IMR-90 (cell line): ENCODE measurements around the gene FNDC3B. TPM values are rescaled to one million over a fixed set of nuclear protein-coding genes. Genes with fewer than 3 reads are reported as not detected.

Experiments used
- ATAC-seq: fragments of 200-7000 bp; cut with Tn5 transposase; 2 replicates; pipeline ENCODE4 v1.9.1; 2020; ENCODE audit warnings: low read depth, mild to moderate bottlenecking, moderate library complexity
- BruUV-seq: library from RNA; stranded (reverse); fragments of 400-500 nt; replicated peaks from 2 replicates; lab custom pipeline; 2021; lab: Mats Ljungman, UMichigan
- CTCF ChIA-PET: fragments of 300-600 bp; formaldehyde crosslinking; extraction: SDS; loops from one replicate; lab custom pipeline; 2021; ENCODE audit warnings: antibody characterized with exemption; lab: Yijun Ruan, JAX
- POLR2A ChIA-PET: fragments of 300-600 bp; sonication (Branson Sonifier 250); formaldehyde crosslinking; loops from one replicate; lab custom pipeline; 2022; ENCODE audit warnings: antibody characterized with exemption; ENCODE audit not compliant: unreplicated experiment; lab: Charles Lee
- DNase-seq: peaks from one replicate; pipeline ENCODE4 v3.0.0; 2013
- H2AFZ ChIP-seq: replicated peaks from 2 replicates; pipeline ENCODE3; 2013; ENCODE audit warnings: low read length, mild to moderate bottlenecking; ENCODE audit not compliant: poor library complexity
- H2AK5ac ChIP-seq: 2 replicates; pipeline ENCODE4 v1.6.1; 2013; ENCODE audit warnings: low read depth, low read length, inconsistent platforms
- H2AK9ac ChIP-seq: replicated peaks from 2 replicates; pipeline ENCODE3; 2013; ENCODE audit warnings: mild to moderate bottlenecking, low read depth, low read length, moderate library complexity; ENCODE audit not compliant: poor library complexity
- H2BK120ac ChIP-seq: 2 replicates; pipeline ENCODE4 v1.6.1; 2013; ENCODE audit warnings: low read depth, low read length, inconsistent platforms
- H2BK15ac ChIP-seq: 3 replicates; pipeline ENCODE4 v1.6.1; 2013; ENCODE audit warnings: low read depth, low read length, inconsistent platforms
- H2BK20ac ChIP-seq: 2 replicates; pipeline ENCODE4 v1.6.1; 2013; ENCODE audit warnings: low read depth, mild to moderate bottlenecking, inconsistent platforms, low read length, moderate library complexity
- H2BK5ac ChIP-seq: 2 replicates; pipeline ENCODE4 v1.6.1; 2013; ENCODE audit warnings: mild to moderate bottlenecking, low read depth, low read length, inconsistent platforms; ENCODE audit not compliant: poor library complexity, severe bottlenecking
- H3K14ac ChIP-seq: replicated peaks from 2 replicates; pipeline ENCODE4 v1.6.1; 2013; ENCODE audit warnings: low read depth, low read length, inconsistent platforms
- H3K18ac ChIP-seq: 2 replicates; pipeline ENCODE4 v1.6.1; 2013; ENCODE audit warnings: low read depth, low read length, control low read depth
- H3K23ac ChIP-seq: 2 replicates; pipeline ENCODE4 v1.6.1; 2013; ENCODE audit warnings: low read depth, low read length, inconsistent platforms
- H3K27ac ChIP-seq: 2 replicates; pipeline ENCODE4 v1.5.1; 2013; ENCODE audit warnings: mild to moderate bottlenecking, control low read depth, low read length; ENCODE audit not compliant: insufficient read depth
- H3K27me3 ChIP-seq: 2 replicates; pipeline ENCODE4 v1.6.1; 2013; ENCODE audit warnings: low read length; ENCODE audit not compliant: control insufficient read depth, insufficient read depth
- H3K36me3 ChIP-seq: 2 replicates; pipeline ENCODE4 v1.6.1; 2013; ENCODE audit warnings: low read length, mixed read lengths; ENCODE audit not compliant: control insufficient read depth, insufficient read depth
- H3K4ac ChIP-seq: 2 replicates; pipeline ENCODE4 v1.6.1; 2013; ENCODE audit warnings: low read depth, low read length, inconsistent platforms
- H3K4me1 ChIP-seq: 2 replicates; pipeline ENCODE4 v1.6.1; 2013; ENCODE audit warnings: low read length, mixed read lengths; ENCODE audit not compliant: control insufficient read depth, insufficient read depth
- H3K4me2 ChIP-seq: 2 replicates; pipeline ENCODE4 v1.6.1; 2013; ENCODE audit warnings: low read depth, mild to moderate bottlenecking, control low read depth, low read length, moderate library complexity
- H3K4me3 ChIP-seq: 2 replicates; pipeline ENCODE4 v1.5.1; 2013; ENCODE audit warnings: low read depth, mild to moderate bottlenecking, control low read depth, low read length, moderate library complexity; ENCODE audit not compliant: insufficient read depth
- H3K56ac ChIP-seq: 2 replicates; pipeline ENCODE4 v1.6.1; 2013; ENCODE audit warnings: low read length, inconsistent platforms; ENCODE audit not compliant: insufficient read depth; ENCODE audit errors: extremely low read depth
- H3K79me1 ChIP-seq, 2 experiments: 2 replicates each; pipeline ENCODE4 v1.6.1; 2013; ENCODE audit warnings: low read length in 2 of 2, inconsistent platforms in 1 of 2, low read depth in 1 of 2
- H3K9ac ChIP-seq: 2 replicates; pipeline ENCODE4 v1.6.1; 2013; ENCODE audit warnings: low read depth, low read length, control low read depth
- H3K9me1 ChIP-seq: 2 replicates; pipeline ENCODE4 v1.6.1; 2013; ENCODE audit warnings: low read length, inconsistent platforms; ENCODE audit not compliant: insufficient read depth
- H3K9me3 ChIP-seq: 2 replicates; pipeline ENCODE4 v1.6.1; 2013; ENCODE audit warnings: low read length; ENCODE audit not compliant: control insufficient read depth, insufficient read depth
- H4K20me1 ChIP-seq: 2 replicates; pipeline ENCODE4 v1.6.1; 2013; ENCODE audit warnings: low read length, inconsistent platforms; ENCODE audit not compliant: insufficient read depth
- H4K5ac ChIP-seq: 2 replicates; pipeline ENCODE4 v1.6.1; 2013; ENCODE audit warnings: mild to moderate bottlenecking, low read depth, low read length, control low read depth
- H4K8ac ChIP-seq, 2 experiments: 2 replicates each; pipeline ENCODE4 v1.6.1; 2013; ENCODE audit warnings: low read depth in 2 of 2, low read length in 2 of 2, control low read depth in 1 of 2, inconsistent platforms in 1 of 2
- H4K91ac ChIP-seq: 2 replicates; pipeline ENCODE4 v1.6.1; 2013; ENCODE audit warnings: low read depth, low read length, inconsistent platforms; ENCODE audit not compliant: insufficient read depth
- BHLHE40 ChIP-seq: fragments of 150-350 bp; IDR thresholded peaks from 2 replicates; pipeline ENCODE4 v1.6.1; 2016; ENCODE audit warnings: mild to moderate bottlenecking, low read depth, low read length
- CEBPB ChIP-seq: IDR thresholded peaks from 2 replicates; pipeline ENCODE4 v1.6.1; 2012; ENCODE audit warnings: low read depth, low read length, improper control_type of control experiment
- CHD1 ChIP-seq: IDR thresholded peaks from 2 replicates; pipeline ENCODE4 v1.6.1; 2012; ENCODE audit warnings: low read depth, low read length, improper control_type of control experiment
- FOS ChIP-seq: fragments of 150-350 bp; IDR thresholded peaks from 2 replicates; pipeline ENCODE4 v1.6.1; 2016; ENCODE audit warnings: low read depth, low read length
- MAFK ChIP-seq: IDR thresholded peaks from 2 replicates; pipeline ENCODE4 v1.6.1; 2012; ENCODE audit warnings: low read depth, low read length, improper control_type of control experiment
- MAZ ChIP-seq: IDR thresholded peaks from 2 replicates; pipeline ENCODE4 v1.6.1; 2012; ENCODE audit warnings: low read depth, mild to moderate bottlenecking, low read length, improper control_type of control experiment, moderate library complexity, borderline replicate concordance
- MXI1 ChIP-seq: IDR thresholded peaks from 2 replicates; pipeline ENCODE4 v1.6.1; 2012; ENCODE audit warnings: low read depth, mild to moderate bottlenecking, low read length, moderate library complexity, borderline replicate concordance
- NFE2L2 ChIP-seq: fragments of 150-350 bp; IDR thresholded peaks from 2 replicates; pipeline ENCODE4 v1.6.1; 2016; ENCODE audit warnings: low read depth, mild to moderate bottlenecking, low read length
- POLR2A ChIP-seq: IDR thresholded peaks from 2 replicates; pipeline ENCODE4 v1.6.1; 2012; ENCODE audit warnings: mild to moderate bottlenecking, low read depth, low read length
- RAD21 ChIP-seq: IDR thresholded peaks from 2 replicates; pipeline ENCODE4 v1.6.1; 2012; ENCODE audit warnings: low read length, improper control_type of control experiment
- RCOR1 ChIP-seq: IDR thresholded peaks from 2 replicates; pipeline ENCODE4 v1.6.1; 2012; ENCODE audit warnings: mild to moderate bottlenecking, low read length, improper control_type of control experiment; ENCODE audit not compliant: insufficient replicate concordance
- RFX5 ChIP-seq: IDR thresholded peaks from 2 replicates; pipeline ENCODE4 v1.8.0; 2012; ENCODE audit warnings: low read depth, mild to moderate bottlenecking, low read length, moderate library complexity
- SMC3 ChIP-seq: fragments of 150-350 bp; IDR thresholded peaks from 2 replicates; pipeline ENCODE4 v1.6.1; 2016; ENCODE audit warnings: low read depth, mild to moderate bottlenecking, antibody characterized with exemption, low read length, moderate library complexity
- WGBS, 2 experiments: methylation state at CpG; one replicate each; pipeline versions ENCODE4 v1.1.5 to v1.1.7; 2013; ENCODE audit warnings: missing lambda C conversion rate in 2 of 2; ENCODE audit not compliant: insufficient read length in 1 of 2; ENCODE audit errors: extremely low coverage in 2 of 2; 5-methylcytosine and 5-hydroxymethylcytosine counted together
- dilution Hi-C: fragments of 300-500 bp; cut with HindIII; formaldehyde crosslinking; loops from one replicate; pipeline ENCODE4 v1.14.3; 2018; ENCODE audit warnings: low sequenced_read_pairs; ENCODE audit not compliant: unreplicated experiment
- in situ Hi-C: fragments of 300-500 bp; cut with MboI; formaldehyde crosslinking; loops from 3 replicates; pipeline ENCODE4 v1.14.3; 2019; ENCODE audit warnings: low sequenced_read_pairs, inconsistent platforms, mixed read lengths
- intact Hi-C: fragments of 100-400 bp; cut with micrococcal nuclease; formaldehyde crosslinking; loops from 2 replicates; pipeline ENCODE4 v1.10.0; 2022
- polyA plus RNA-seq, 3 experiments: library from polyadenylated mRNA; depleted of rRNA; stranded (reverse); fragments of >200 nt; gene quantifications; 2 replicates each; pipeline ENCODE4 v1.2.3, GENCODE V29; 2012; ENCODE audit warnings: low replicate concordance in 1 of 3
- total RNA-seq: library from RNA; depleted of rRNA; stranded (reverse); fragments of >200 nt; gene quantifications from 2 replicates; pipeline ENCODE4 v1.2.3, GENCODE V29; 2012
- TF ChIP-seq, protein P1 (sequence below): fragments of 150-350 bp; IDR thresholded peaks from 2 replicates; pipeline ENCODE4 v1.6.1; 2016; ENCODE audit warnings: low read depth, mild to moderate bottlenecking, low read length, moderate library complexity, borderline replicate concordance
- TF ChIP-seq, protein P2 (sequence below): conservative IDR thresholded peaks from 2 replicates; pipeline ENCODE4 v1.5.1; 2012; ENCODE audit warnings: mild to moderate bottlenecking, low read depth, low read length, improper control_type of control experiment
- TF ChIP-seq, protein P3 (sequence below): fragments of 150-350 bp; IDR thresholded peaks from 2 replicates; pipeline ENCODE4 v1.6.1; 2017; ENCODE audit warnings: mild to moderate bottlenecking, antibody characterized with exemption, low read length, low read depth

FNDC3B gene
- total and polyA plus RNA-seq, 2 of the 4 experiments (the other 2 are of a cell fraction) = 23.9 to 150 TPM

DNA sequence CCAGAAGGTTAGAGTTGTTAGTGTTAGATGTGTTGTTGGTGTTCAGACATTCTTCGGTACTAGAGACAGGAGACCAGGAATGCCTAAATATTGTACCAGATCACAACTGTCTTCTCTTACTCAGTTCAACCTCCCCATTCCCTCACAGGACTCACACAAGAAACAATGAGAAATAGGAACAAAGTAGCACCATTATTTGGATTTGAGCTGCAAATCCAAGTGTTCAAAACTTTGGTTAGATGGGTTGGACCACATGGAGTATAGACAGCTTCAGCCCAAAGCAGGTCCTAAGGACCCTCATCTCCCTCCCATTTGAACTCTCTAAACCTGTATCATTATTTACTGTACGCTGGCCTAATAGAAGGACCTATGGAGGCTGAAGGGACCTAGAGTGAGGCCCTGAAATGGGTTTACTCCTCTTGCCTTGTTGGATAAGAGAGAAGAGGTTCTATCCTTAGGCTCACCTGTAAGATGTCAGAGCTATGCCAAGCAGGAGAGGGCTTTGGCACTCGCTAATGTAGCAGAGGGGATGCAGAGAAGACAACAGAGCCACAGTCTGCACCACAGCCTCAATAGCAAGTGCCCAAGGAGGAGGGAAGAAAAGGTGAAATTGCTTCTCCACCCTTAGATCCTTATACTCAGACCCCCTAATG, 70.9 kb downstream of the FNDC3B start:
- no peak overlapping the region for H4K8ac ChIP-seq
- no peaks in the 10 kb centered on the region for H3K27me3 ChIP-seq
- ChIA-PET POLR2A (no interaction called here), CTCF (interaction anchor here (0.7 kb wide), 1 partner anchor 9 kb away, joined by 6 read pairs; no protein-coding TSS in a partner anchor)
- peaks cover 87% of the 10 kb centered on the region for H4K20me1 ChIP-seq
- DNase-seq (no peak), ATAC-seq (no peak)
- H2BK5ac ChIP-seq = no peak overlapping the region
- no peak overlapping the region for H4K91ac ChIP-seq
- no peak overlapping the region for H3K4me2 ChIP-seq
- no peak overlapping the region for H2BK20ac ChIP-seq
- WGBS, 2 experiments = no CpG with 5 or more reads among the region's 3 CpGs
- in situ Hi-C loops = no loop called here
- no peaks in the 10 kb centered on the region for H3K9me3 ChIP-seq
- no peak overlapping the region for H2BK120ac ChIP-seq
- H2AK5ac ChIP-seq = no peak overlapping the region
- H3K36me3 ChIP-seq = peaks cover 23% of the 10 kb centered on the region
- no peak overlapping the region for H2AK9ac ChIP-seq
- H3K9me1 ChIP-seq = peaks cover 45% of the 10 kb centered on the region
- no peak overlapping the region for H3K14ac ChIP-seq
- peaks cover 11% of the 10 kb centered on the region for H3K4me1 ChIP-seq
- peak overlapping the region; percentile 26 for H3K23ac ChIP-seq
- H2AFZ ChIP-seq = no peak overlapping the region
- no peak for TF ChIP-seq FOS
- no peak for TF ChIP-seq POLR2A
- TF ChIP-seq MXI1 = no peak
- TF ChIP-seq RFX5 = no peak
- TF ChIP-seq, protein P1, sequence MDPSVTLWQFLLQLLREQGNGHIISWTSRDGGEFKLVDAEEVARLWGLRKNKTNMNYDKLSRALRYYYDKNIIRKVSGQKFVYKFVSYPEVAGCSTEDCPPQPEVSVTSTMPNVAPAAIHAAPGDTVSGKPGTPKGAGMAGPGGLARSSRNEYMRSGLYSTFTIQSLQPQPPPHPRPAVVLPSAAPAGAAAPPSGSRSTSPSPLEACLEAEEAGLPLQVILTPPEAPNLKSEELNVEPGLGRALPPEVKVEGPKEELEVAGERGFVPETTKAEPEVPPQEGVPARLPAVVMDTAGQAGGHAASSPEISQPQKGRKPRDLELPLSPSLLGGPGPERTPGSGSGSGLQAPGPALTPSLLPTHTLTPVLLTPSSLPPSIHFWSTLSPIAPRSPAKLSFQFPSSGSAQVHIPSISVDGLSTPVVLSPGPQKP = no peak
- TF ChIP-seq NFE2L2 = no peak
- TF ChIP-seq, protein P2, sequence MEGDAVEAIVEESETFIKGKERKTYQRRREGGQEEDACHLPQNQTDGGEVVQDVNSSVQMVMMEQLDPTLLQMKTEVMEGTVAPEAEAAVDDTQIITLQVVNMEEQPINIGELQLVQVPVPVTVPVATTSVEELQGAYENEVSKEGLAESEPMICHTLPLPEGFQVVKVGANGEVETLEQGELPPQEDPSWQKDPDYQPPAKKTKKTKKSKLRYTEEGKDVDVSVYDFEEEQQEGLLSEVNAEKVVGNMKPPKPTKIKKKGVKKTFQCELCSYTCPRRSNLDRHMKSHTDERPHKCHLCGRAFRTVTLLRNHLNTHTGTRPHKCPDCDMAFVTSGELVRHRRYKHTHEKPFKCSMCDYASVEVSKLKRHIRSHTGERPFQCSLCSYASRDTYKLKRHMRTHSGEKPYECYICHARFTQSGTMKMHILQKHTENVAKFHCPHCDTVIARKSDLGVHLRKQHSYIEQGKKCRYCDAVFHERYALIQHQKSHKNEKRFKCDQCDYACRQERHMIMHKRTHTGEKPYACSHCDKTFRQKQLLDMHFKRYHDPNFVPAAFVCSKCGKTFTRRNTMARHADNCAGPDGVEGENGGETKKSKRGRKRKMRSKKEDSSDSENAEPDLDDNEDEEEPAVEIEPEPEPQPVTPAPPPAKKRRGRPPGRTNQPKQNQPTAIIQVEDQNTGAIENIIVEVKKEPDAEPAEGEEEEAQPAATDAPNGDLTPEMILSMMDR = no peak
- TF ChIP-seq MAZ = no peak
- no peak for TF ChIP-seq CEBPB
- TF ChIP-seq CHD1 = no peak
- no peak for TF ChIP-seq RAD21
- no peak for TF ChIP-seq RCOR1
- TF ChIP-seq MAFK = no peak
- TF ChIP-seq BHLHE40 = no peak
- TF ChIP-seq SMC3 = no peak
- TF ChIP-seq, protein P3, sequence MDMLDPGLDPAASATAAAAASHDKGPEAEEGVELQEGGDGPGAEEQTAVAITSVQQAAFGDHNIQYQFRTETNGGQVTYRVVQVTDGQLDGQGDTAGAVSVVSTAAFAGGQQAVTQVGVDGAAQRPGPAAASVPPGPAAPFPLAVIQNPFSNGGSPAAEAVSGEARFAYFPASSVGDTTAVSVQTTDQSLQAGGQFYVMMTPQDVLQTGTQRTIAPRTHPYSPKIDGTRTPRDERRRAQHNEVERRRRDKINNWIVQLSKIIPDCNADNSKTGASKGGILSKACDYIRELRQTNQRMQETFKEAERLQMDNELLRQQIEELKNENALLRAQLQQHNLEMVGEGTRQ = no peak
- H3K4me3 ChIP-seq = no peak overlapping the region
- dilution Hi-C loops = no loop called here
- H3K27ac ChIP-seq = no peak overlapping the region
- no peak overlapping the region for H3K56ac ChIP-seq
- no peak overlapping the region for H3K4ac ChIP-seq
- H3K18ac ChIP-seq = no peak overlapping the region
- peaks cover 42 to 85% of the 10 kb centered on the region in 2 experiments for H3K79me1 ChIP-seq
- H3K9ac ChIP-seq = no peak overlapping the region
- no TSS peak for BruUV-seq
- intact Hi-C loops = no loop called here
- no peak overlapping the region for H4K5ac ChIP-seq
- H2BK15ac ChIP-seq = no peak overlapping the region
